Measurements from ENCODE around the gene SLC6A3.
"Not testable (repeated sequence)": the region's sequence is repeated elsewhere in the genome, so short reads cannot be mapped to it uniquely, and the experiment has no call there.

The SLC6A3 gene

GRCh38 chr5:1478271-1479035, 33.2 kb upstream of the SLC6A3 start:
- in situ Hi-C loops (cut with MboI; ENCODE audit: low sequenced_read_pairs) = no loop called here

- in situ Hi-C loops (cut with MboI; ENCODE audit: low sequenced_read_pairs) = no loop called here
Measured at GRCh38 chr5:1477341-1477740, 32.1 kb upstream of the SLC6A3 start.

DNA sequence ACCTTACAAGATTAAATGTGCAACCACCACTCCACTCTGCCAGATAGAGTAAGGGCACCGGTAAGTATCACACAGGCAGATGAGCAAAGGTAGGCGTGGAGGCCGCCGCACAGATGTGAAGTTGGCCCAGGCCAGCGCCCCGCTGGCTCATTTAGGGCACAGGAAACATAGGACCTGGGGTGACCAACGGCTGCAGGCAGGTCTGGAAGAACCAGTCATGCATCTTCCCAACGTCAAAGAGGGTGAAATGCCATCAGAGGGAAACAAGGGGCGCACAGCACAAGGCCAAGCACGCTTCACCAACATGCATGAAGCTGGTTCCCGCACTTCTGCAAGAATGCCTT, 31.7 kb upstream of the SLC6A3 start:
- in situ Hi-C loops (cut with MboI; ENCODE audit: low sequenced_read_pairs) = no loop called here

GRCh38 chr5:1476181-1476966, 31.1 kb upstream of the SLC6A3 start:
- in situ Hi-C loops (cut with MboI; ENCODE audit: low sequenced_read_pairs) = no loop called here

DNA sequence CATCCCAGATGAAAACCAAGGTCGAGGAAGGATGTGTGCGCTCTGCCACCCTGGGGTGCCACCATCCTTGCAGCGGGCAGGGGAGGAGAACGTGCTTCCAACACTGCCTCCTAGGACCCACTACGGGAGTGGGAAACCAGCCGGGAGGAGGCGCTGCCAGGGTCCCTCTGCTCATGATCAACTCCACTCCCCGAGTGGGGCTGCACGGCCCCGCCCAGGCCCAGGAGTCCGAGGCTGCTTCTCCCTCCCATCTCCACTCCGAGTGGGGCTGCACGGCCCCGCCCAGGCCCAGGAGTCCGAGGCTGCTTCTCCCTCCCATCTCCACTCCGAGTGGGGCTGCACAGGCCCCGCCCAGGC, 30.3 kb upstream of the SLC6A3 start:
- in situ Hi-C loops (cut with MboI; ENCODE audit: low sequenced_read_pairs) = not testable (repeated sequence)

DNA sequence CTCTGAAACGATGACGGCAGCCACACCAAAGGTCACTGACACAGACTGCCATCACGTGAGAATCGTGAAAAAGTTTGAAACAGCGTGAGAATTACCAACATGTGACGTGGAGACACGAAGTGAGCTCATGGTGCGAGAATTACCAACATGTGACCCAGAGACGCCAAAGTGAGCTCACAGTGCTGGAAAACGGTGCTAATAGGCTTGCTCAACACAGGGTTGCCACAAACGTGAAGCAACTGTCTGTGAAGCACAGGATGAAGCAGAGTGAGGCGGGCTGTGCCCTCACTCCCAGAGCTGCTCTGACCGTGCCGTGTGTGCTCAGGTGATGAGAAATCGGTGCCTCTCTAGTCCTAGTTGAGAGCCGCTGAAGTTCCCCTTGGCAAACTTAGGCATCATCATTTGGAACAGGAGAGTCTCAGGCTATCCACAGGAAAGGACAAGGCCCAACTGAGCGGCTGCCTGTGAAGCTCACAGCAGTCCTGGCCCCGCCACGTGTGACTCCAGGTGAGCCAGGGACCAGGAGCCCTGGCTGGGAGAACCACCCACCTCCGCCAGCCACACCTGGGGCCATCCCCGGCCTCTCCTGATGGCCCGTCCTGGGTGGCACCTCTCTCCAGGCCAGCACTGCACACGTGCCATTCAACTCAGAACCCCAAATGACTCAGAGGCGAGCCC, 29.8 kb upstream of the SLC6A3 start:
- in situ Hi-C loops (cut with MboI; ENCODE audit: low sequenced_read_pairs) = no loop called here

DNA sequence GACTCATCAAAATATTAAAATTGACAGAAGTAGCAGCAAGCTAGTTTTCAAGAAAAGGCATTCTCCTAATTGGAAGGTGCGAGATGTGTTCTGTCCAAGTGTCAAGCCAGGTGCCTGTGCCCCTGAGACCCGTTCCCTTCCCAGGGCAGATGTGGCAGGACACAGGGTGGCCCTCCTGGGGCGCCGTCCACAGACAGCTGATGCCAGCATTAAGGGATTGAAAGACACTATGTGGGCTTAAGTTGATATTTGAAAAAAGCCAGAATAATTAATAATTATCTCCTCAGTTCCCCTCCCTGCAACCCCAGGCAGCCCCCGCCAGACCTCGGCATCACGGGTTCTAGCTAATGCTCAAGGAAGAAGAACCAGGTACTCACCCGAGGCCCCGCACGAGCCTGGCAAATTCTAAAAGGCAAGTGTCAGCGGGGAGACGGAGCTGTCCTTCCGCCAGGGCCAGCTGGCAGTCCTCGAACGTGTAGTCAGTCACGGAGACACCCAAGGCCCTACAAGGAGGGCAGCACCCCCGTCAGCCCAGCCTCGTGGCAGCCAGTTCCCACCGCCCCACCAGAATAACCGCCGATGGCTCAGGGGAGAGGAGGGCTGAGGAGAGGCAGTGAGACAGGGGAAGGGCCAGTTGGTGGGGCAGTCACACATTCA, 29.1 kb upstream of the SLC6A3 start:
- in situ Hi-C loops (cut with MboI; ENCODE audit: low sequenced_read_pairs) = no loop called here

DNA sequence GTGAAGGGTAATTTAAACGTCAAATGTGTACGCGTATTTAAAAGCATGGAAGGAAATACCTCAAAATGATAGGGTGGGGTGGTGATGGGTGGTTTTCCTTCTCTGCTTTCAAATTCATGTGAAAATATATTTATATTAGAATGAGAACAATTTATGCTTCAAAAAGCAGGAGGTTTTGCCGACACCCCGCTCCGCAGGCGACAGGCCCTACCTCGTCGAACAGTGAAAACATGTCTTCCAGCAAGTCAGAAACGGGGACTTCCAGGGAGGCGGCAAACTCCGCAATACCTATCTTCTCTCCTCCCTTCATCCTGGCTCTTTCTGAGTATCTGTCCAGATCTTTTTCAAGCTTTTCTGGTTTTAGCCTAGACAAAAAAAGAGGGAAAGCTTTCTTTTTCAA, 28.5 kb upstream of the SLC6A3 start:
- in situ Hi-C loops (cut with MboI; ENCODE audit: low sequenced_read_pairs) = no loop called here

DNA sequence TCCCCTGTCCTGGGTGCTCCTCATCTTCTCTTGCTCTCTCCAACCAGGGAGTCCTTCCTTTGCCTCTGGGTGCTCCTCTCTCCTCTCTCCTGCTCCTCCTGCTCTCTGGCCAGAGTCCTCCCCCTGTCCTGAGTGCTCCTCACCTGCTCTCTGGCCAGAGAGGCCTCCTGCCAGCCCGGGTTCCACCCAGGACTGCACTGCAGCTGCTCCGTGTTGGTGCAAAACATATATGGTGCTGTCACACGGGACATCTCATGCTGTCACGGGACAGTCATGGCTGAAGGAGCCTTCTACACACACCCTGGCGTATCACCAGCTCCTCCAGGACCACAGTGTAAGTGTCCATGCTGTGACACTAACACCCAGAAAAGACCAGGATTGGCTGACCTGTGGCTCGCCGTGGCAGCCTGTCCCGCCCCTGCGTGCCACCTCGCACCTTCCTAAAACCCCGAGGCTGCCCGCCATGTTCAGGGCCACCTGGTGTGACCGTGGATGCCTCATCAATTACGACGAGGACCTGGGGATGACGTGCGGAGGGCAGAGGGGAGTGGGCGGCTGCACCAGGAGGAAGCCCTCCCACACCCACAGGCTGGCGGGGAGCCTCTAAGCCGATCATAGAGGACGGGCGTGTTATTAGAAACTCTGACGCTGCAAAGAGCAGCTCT, 27.9 kb upstream of the SLC6A3 start:
- in situ Hi-C loops (cut with MboI; ENCODE audit: low sequenced_read_pairs) = no loop called here

DNA sequence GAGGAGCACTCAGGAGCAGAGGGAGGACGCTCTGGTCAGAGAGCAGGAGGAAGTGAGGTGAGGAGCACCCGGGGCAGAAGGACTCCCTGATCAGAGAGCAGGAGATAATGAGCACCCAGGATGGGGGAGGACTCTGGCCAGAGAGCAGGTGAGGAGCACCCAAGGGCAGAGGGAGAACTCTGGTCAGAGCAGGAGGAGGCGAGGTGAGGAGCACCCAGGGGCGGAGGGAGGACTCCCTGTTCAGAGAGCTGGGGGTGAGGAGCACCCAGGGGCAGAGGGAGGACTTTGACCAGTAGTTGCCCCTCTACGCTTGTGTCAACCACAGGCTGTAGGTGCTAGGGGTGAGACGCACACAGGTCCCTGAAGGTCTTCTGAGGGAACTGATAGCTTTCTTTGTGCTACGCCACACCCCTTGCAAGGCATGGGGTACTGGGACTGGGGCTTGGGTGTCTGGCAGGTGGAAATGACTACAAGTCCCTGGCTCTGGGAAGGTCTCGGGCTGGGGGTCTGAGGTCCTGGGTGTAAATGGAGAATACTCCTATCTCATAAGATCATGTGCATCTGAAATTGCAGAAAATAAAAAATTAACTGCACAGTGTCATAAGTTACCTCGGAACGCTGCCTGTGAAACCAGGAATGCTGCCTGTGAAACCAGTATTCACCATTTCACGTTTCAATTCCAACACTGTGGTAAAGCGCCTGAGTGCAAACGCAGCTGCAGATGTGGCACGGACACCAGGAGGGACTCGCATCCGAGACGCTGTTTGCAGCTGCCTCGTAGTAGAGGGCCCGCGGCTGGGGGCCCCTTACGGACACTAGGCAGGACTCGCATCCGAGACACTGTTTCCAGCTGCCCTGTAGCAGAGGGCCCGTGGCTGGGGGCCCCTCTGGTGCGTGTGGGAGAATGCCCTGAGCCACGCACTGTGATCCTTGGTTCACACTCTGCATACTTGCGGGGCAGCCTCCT, 27.0 kb upstream of the SLC6A3 start:
- in situ Hi-C loops (cut with MboI; ENCODE audit: low sequenced_read_pairs) = no loop called here

DNA sequence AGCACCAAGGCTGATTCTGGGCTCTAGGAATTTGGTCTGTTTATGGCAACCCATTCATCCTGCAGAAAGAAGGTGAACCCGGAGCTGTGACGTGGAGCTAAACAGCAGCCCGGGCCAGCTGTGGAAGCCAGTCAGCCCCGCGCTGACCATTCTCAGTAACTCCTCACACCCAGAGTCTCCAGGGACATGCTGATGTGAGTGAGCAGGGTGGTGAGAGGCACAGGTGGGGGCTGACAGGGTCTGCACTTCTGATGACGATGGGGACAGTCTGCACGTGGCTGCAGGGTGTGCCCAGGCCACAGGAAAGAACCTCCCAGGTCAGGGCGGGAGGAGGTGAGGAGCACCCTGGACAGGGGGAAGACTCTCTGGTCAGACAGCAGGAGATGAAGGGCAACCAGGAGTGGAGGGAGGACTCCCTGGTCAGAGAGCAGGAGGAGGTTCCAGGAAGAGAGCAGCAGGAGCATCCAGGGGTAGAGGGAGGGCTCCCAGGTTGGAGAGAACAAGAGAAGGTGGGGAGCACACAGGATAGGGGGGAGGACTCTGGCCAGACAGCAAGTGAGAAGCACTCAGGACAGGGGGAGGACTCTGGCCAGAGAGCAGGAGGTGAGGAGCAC, 26.1 kb upstream of the SLC6A3 start:
- in situ Hi-C loops (cut with MboI; ENCODE audit: low sequenced_read_pairs) = no loop called here

DNA sequence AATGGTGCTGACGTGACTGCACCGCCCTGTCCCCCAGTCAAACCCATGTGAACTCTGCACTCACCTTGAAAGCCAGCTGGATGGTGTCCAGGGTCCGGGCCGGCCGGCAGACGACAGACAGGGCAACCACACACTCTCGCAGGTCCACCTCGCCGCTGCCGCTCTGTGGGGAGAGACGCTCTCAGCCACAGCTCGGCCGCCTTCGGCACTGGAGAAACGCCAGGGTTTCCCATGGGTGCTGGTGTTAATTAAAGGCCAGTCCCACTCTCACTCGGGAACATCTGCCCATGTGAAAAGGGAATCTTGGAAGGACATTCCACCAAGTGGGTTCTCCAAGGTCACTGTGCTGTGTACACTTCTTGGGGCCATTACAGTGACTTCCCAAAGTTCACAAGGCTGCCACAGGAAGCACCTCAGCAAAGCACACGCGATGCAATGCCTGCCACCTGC, 25.5 kb upstream of the SLC6A3 start:
- in situ Hi-C loops (cut with MboI; ENCODE audit: low sequenced_read_pairs) = no loop called here

- in situ Hi-C loops (cut with MboI; ENCODE audit: low sequenced_read_pairs) = no loop called here
Measured at GRCh38 chr5:1468629-1469527, 23.6 kb upstream of the SLC6A3 start.

GRCh38 chr5:1468247-1468612, 23.0 kb upstream of the SLC6A3 start:
- in situ Hi-C loops (cut with MboI; ENCODE audit: low sequenced_read_pairs) = no loop called here

- in situ Hi-C loops (cut with MboI; ENCODE audit: low sequenced_read_pairs) = no loop called here
Measured at GRCh38 chr5:1467341-1468246, 22.4 kb upstream of the SLC6A3 start.

- in situ Hi-C loops (cut with MboI; ENCODE audit: low sequenced_read_pairs) = no loop called here
Measured at GRCh38 chr5:1466631-1467265, 21.5 kb upstream of the SLC6A3 start.

GRCh38 chr5:1465966-1466471, 20.8 kb upstream of the SLC6A3 start:
- in situ Hi-C loops (cut with MboI; ENCODE audit: low sequenced_read_pairs) = no loop called here

All from HL-60/S4 (cell line).